ENCODE data around the gene DLGAP1. TPM values are rescaled to one million over a fixed set of nuclear protein-coding genes. Genes with fewer than 3 reads are reported as not detected.

The DLGAP1 gene
- total and polyA plus RNA-seq, 7 donors, result 0.13 to 2.6 (median 1.3) TPM; not detected in 1

- Histone ChIP-seq H3K4me3 (no peak overlapping the region), H3K4me1 (peaks cover 0 to 8% (median 5%) of the 10 kb centered on the region in 4 donors), H3K27me3 (no peaks in the 10 kb centered on the region), H3K36me3 (no peaks in the 10 kb centered on the region), H3K9me3 (no peaks in the 10 kb centered on the region), H3K27ac (peak overlapping the region in 2 of 4 donors; percentile 36 to 48)
- intact Hi-C loops (cut with DNase I), result loop anchor here (5.0 kb wide), 1 partner anchor 54 kb away; no protein-coding TSS in a partner anchor
- WGBS, 2 donors, result 63 to 68% methylated on average over 4 of the region's 4 CpGs
- no peak for DNase-seq
- TF ChIP-seq POLR2AphosphoS5 (IDR thresholded peaks at IDR 0.05), result no peak
- TF ChIP-seq POLR2A (IDR thresholded peaks at IDR 0.05), result no peak
- no peak for TF ChIP-seq EP300 (IDR thresholded peaks at IDR 0.05)
- no peak for TF ChIP-seq CTCF (IDR thresholded peaks at IDR 0.05)
Measured at GRCh38 chr18:3660739-3661515, 794.2 kb downstream of the DLGAP1 start.

GRCh38 chr18:3658529-3658928, 796.6 kb downstream of the DLGAP1 start:
- Histone ChIP-seq H3K36me3 (no peaks in the 10 kb centered on the region), H3K27me3 (no peaks in the 10 kb centered on the region), H3K27ac (no peak overlapping the region), H3K9me3 (no peaks in the 10 kb centered on the region), H3K4me3 (no peak overlapping the region), H3K4me1 (no peaks in the 10 kb centered on the region)
- DNase-seq, result no peak
- 91 to 93% methylated on average over 1 of the region's 1 CpG for WGBS, 2 donors
- intact Hi-C loops (cut with DNase I), result no loop called here
- TF ChIP-seq POLR2A (IDR thresholded peaks at IDR 0.05), result no peak
- no peak for TF ChIP-seq EP300 (IDR thresholded peaks at IDR 0.05)
- no peak for TF ChIP-seq CTCF (IDR thresholded peaks at IDR 0.05)
- no peak for TF ChIP-seq POLR2AphosphoS5 (IDR thresholded peaks at IDR 0.05)

DNA sequence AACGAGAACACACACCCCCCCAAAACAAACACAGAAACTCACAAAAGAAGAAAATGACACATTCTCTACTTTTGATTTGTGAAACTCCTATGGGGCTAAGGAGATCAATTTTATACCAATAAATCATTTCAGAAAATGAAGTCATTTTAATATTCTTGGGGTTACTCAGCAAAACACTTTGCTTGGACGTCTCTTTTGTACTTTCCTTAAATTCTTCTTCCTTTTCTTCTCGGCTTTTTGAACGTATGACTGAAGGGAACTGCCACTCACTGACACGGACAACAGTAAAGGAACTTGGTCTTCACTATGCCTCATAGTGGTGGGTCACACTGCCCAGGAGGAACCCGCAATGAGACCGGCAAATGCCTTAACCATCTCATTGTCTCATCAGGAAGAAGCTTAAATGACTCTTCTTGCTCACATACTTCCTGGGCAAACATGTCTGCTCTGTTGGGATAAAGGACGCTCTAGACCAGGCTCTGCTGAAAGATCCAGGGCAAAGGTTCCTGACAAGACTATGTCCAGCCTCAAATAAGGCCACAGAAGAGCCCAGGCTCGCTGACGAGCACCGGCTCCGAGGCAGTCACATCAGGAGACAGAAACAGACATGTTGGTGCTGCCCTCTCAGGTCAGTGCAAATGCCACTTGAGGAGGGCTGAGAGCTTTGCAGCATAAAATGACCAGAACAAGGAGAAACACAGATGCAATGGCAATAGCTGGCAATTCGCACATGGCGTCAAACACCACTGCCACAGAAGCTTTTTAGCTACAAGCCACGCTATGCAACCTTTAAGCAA, 799.7 kb downstream of the DLGAP1 start:
- 42 to 70% methylated on average over 15 of the region's 15 CpGs for WGBS, 2 donors
- Histone ChIP-seq H3K27me3 (no peaks in the 10 kb centered on the region), H3K9me3 (no peaks in the 10 kb centered on the region), H3K27ac (no peak overlapping the region), H3K4me1 (peaks cover 0 to 8% (median 2%) of the 10 kb centered on the region in 4 donors), H3K36me3 (no peaks in the 10 kb centered on the region), H3K4me3 (no peak overlapping the region)
- no peak for DNase-seq
- intact Hi-C loops (cut with DNase I), result no loop called here
- no peak for TF ChIP-seq POLR2AphosphoS5 (IDR thresholded peaks at IDR 0.05)
- no peak for TF ChIP-seq POLR2A (IDR thresholded peaks at IDR 0.05)
- TF ChIP-seq CTCF (IDR thresholded peaks at IDR 0.05), result no peak
- no peak for TF ChIP-seq EP300 (IDR thresholded peaks at IDR 0.05)

- intact Hi-C loops (cut with DNase I), result no loop called here
- Histone ChIP-seq H3K4me3 (no peak overlapping the region), H3K27me3 (no peaks in the 10 kb centered on the region), H3K36me3 (no peaks in the 10 kb centered on the region), H3K4me1 (peaks cover 0 to 8% (median 2%) of the 10 kb centered on the region in 4 donors), H3K9me3 (no peaks in the 10 kb centered on the region), H3K27ac (no peak overlapping the region)
- TF ChIP-seq CTCF (IDR thresholded peaks at IDR 0.05) (no peak), POLR2AphosphoS5 (IDR thresholded peaks at IDR 0.05) (no peak), POLR2A (IDR thresholded peaks at IDR 0.05) (no peak), EP300 (IDR thresholded peaks at IDR 0.05) (no peak)
- DNase-seq, result no peak
- 62 to 85% methylated on average over 11 of the region's 11 CpGs for WGBS, 2 donors
Measured at GRCh38 chr18:3654442-3655253, 800.5 kb downstream of the DLGAP1 start.
